HepG2 (cell line): Measurements from ENCODE around the gene RNF40. TPM values are rescaled to one million over a fixed set of nuclear protein-coding genes. Genes with fewer than 3 reads are reported as not detected.

Experiments
- ATAC-seq: fragments of 200-7000 bp; cut with Tn5 transposase; 3 replicates; pipeline ENCODE4 v1.9.1; 2020; ENCODE audit warnings: mild to moderate bottlenecking, moderate library complexity
- BruUV-seq: library from RNA; stranded (reverse); fragments of 400-500 nt; replicated peaks from 2 replicates; lab custom pipeline; 2021; lab: Mats Ljungman, UMichigan
- CTCF ChIA-PET: fragments of 300-600 bp; formaldehyde crosslinking; extraction: SDS; loops from one replicate; lab custom pipeline; 2021; ENCODE audit warnings: low total read pairs, inconsistent platforms, low intra/inter-chr PET ratio; lab: Yijun Ruan, JAX
- POLR2A ChIA-PET: fragments of 350-600 bp; sonication (Branson Sonifier 250); formaldehyde crosslinking; loops from one replicate; lab custom pipeline; 2020; ENCODE audit warnings: antibody characterized with exemption, inconsistent platforms; lab: Yijun Ruan, JAX
- DNase-seq: peaks from one replicate; pipeline ENCODE4 v3.0.0-alpha.2; 2015; ENCODE audit warnings: low spot score
- FAIRE-seq: peaks from 3 replicates; lab custom pipeline; 2011; peaks lifted over from hg19 to GRCh38; lab: Jason Lieb, UNC
- H2AFZ ChIP-seq: one replicate; pipeline ENCODE4 v1.6.1; 2011; ENCODE audit warnings: low read length, inconsistent platforms
- H3K27ac ChIP-seq: fragments of 300-600 bp; 3 replicates; pipeline ENCODE4 v1.8.0; 2011; ENCODE audit warnings: mixed run types, mild to moderate bottlenecking, mixed read lengths, low read length, inconsistent platforms; ENCODE audit not compliant: insufficient read depth; ENCODE audit errors: extremely low read length
- H3K27me3 ChIP-seq, 2 experiments: fragments of 200-600 bp in 1 of 2; 2 replicates in 1 of 2; 3 replicates in 1 of 2; pipeline versions ENCODE4 v1.6.0 to v1.8.0; 2011; ENCODE audit warnings: low read length in 2 of 2, mild to moderate bottlenecking in 2 of 2, moderate library complexity in 2 of 2, inconsistent platforms in 1 of 2; ENCODE audit not compliant: insufficient read depth in 2 of 2, control insufficient read depth in 1 of 2
- H3K36me3 ChIP-seq, 2 experiments: fragments of 200-600 bp in 1 of 2; replicated peaks in 1 of 2; 2 replicates in 1 of 2; 3 replicates in 1 of 2; pipeline versions ENCODE4 v1.5.1 to v1.8.0; 2011; ENCODE audit warnings: low read length in 2 of 2, inconsistent platforms in 1 of 2; ENCODE audit not compliant: insufficient read depth in 2 of 2, control insufficient read depth in 1 of 2
- H3K4me1 ChIP-seq: 2 replicates; pipeline ENCODE4 v1.5.1; 2012; ENCODE audit warnings: low read length, inconsistent platforms; ENCODE audit not compliant: insufficient read depth
- H3K4me2 ChIP-seq: 2 replicates; pipeline ENCODE4 v1.6.0; 2011; ENCODE audit warnings: low read depth, low read length, inconsistent platforms
- H3K4me3 ChIP-seq, 3 experiments: fragments of 200-600 bp in 1 of 3; sonication (generic), shearing (Covaris generic) in 1 of 3; replicated peaks in 1 of 3; 2 replicates each; pipeline ENCODE4 v1.5.1; 2011 to 2016; ENCODE audit warnings: low read length in 3 of 3, inconsistent platforms in 2 of 3, low read depth in 2 of 3, mild to moderate bottlenecking in 2 of 3, control low read depth in 1 of 3, mixed read lengths in 1 of 3; ENCODE audit not compliant: insufficient read depth in 1 of 3
- H3K79me2 ChIP-seq: one replicate; pipeline ENCODE4 v1.6.1; 2011; ENCODE audit warnings: low read length, inconsistent platforms; ENCODE audit not compliant: insufficient read depth
- H3K9ac ChIP-seq: 2 replicates; pipeline ENCODE4 v1.6.0; 2011; ENCODE audit warnings: mild to moderate bottlenecking, low read depth, low read length, inconsistent platforms; ENCODE audit not compliant: insufficient read depth
- H3K9me3 ChIP-seq: 2 replicates; pipeline ENCODE4 v1.5.1; 2012; ENCODE audit warnings: mild to moderate bottlenecking, low read length
- H4K20me1 ChIP-seq: 2 replicates; pipeline ENCODE4 v1.6.0; 2011; ENCODE audit warnings: inconsistent platforms, mild to moderate bottlenecking, low read length, moderate library complexity; ENCODE audit not compliant: insufficient read depth
- AGO2 ChIP-seq: fragments of 200-400 bp; formaldehyde crosslinking; optimal IDR thresholded peaks from 2 replicates; pipeline ENCODE3; 2017; ENCODE audit warnings: mild to moderate bottlenecking, low read depth, low read length, moderate library complexity
- MLLT10 ChIP-seq: sonication (generic); formaldehyde crosslinking; IDR thresholded peaks from 2 replicates; pipeline ENCODE4 v1.4.0; 2020; ENCODE audit warnings: missing genetic modification reagents
- RBFOX2 ChIP-seq: fragments of 200-400 bp; formaldehyde crosslinking; IDR thresholded peaks from 2 replicates; pipeline ENCODE4 v1.6.1; 2017; ENCODE audit warnings: low read depth, mild to moderate bottlenecking, low read length
- ZNF7 ChIP-seq: IDR thresholded peaks from 2 replicates; pipeline ENCODE4 v1.6.1; 2016; ENCODE audit warnings: missing biosample characterization, missing genetic modification reagents
- WGBS: methylation state at CpG from one replicate; pipeline ENCODE4 v1.1.6; 2017; ENCODE audit warnings: low lambda C conversion rate; 5-methylcytosine and 5-hydroxymethylcytosine counted together
- in situ Hi-C: cut with HindIII; loops from 2 replicates; pipeline ENCODE4 v1.10.0; 2017; ENCODE audit warnings: low pct_unique_long_range_greater_than_20kb; ENCODE audit not compliant: extremely low pct_ligation_motif_present
- intact Hi-C: fragments of 100-400 bp; cut with micrococcal nuclease; formaldehyde crosslinking; loops from one replicate; pipeline ENCODE4 v1.10.0; 2022; ENCODE audit not compliant: unreplicated experiment
- polyA plus RNA-seq, 8 experiments: library from polyadenylated mRNA; depleted of rRNA in 3 of 8; stranded (reverse) in 7 of 8; unstranded in 1 of 8; fragments of >200 nt; fragmentation: Illumina TruSeq in 4 of 8; extraction: Trizol in 4 of 8; gene quantifications; 2 replicates each; pipeline versions ENCODE4 v1.2.1 to v1.2.3, GENCODE V29; 2011 to 2016; ENCODE audit warnings: low read depth in 4 of 8, missing spikeins in 1 of 8, mixed read lengths in 1 of 8; ENCODE audit not compliant: insufficient read depth in 1 of 8
- total RNA-seq, 5 experiments: library from RNA; depleted of rRNA; stranded (reverse); fragments of >200 nt; fragmentation: Illumina TruSeq; extraction: Trizol; gene quantifications; 2 replicates each; pipeline ENCODE4 v1.2.3, GENCODE V29; 2016; ENCODE audit warnings: low read depth in 1 of 5
- TF ChIP-seq, protein P1 (sequence below): sonication (generic); formaldehyde crosslinking; IDR thresholded peaks from 2 replicates; pipeline ENCODE4 v1.5.0; 2020; ENCODE audit warnings: missing genetic modification reagents

The RNF40 gene
- total and polyA plus RNA-seq, 2 of the 13 experiments (the other 11 are each of a cell fraction or from before 2014, with no cell fraction given), result 84.0 to 85.6 TPM

DNA sequence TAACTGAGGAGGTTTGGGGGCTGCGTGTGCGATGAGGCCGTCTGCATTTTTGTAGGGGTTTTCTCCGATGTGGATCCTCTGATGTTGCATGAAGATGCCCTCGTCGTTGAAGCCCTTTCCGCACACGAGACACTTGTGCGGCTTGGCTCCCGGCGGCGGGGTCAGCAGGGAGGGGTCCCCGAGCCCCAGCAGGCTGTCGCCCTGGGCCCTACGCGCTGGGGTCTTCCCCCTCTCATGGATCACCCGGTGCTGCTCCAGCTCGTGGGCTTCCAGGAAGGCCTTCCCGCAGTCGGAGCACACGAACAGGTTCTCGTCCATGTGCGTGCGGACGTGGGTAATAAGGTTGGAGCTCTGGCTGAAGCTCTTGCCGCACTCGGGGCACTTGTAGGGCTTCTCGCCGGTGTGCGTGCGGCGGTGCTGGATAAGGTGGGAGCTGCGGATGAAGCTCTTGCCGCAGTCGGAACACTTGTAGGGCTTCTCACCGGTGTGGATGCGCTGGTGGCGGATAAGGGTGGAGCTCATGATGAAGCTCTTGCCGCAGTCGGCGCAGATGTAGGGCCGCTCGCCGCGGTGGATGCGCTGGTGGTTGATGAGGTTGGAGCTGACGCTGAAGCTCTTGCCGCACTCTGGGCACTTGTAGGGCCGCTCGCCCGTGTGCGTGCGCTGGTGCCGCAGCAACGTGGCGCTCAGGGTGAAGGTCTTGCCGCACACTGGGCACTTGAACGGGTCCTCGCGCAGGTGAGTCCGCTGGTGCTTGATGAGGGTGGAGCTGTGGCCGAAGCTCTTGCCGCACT, 20.6 kb downstream of the RNF40 start (continued):
- 0 out of 2 replicates have a peak, but pooled peaks have one; percentile 44 for TF ChIP-seq MLLT10 (CRISPR knock-in tag)

DNA sequence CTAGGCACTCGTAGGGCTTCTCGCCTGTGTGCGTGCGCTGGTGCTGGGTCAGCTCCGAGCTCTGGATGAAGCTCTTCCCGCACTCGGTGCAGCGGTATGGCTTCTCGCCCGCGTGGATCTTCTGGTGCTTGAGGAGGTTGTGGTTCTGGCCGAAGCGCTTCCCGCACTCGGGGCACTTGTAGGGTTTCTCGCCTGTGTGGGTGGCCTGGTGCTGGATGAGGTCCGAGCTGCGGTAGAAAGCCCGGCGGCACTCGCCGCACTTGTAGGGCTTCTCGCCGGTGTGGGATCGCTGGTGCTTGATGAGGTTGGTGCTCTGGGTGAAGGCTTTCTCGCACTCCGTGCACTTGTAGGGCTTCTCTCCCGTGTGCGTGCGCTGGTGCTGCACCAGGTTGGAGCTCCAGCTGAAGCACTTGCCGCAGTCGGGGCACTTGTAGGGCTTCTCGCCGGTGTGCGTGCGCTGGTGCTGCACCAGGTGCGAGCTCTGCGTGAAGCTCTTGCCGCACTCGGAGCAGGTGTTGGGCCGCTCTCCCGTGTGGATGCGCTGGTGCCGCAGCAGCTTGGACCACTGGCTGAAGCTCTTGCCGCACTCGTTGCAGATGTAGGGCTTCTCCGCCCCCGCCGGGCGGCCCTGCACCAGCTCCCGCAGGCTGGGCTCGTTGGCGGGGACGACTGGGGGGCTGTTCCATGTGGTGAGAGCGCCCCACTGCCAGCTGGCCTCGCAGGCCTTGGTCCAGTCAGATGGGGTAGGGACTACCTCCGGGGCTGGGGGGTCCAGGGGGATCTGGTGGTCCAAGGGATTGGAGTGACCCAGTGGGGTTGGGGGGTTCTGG, 21.4 kb downstream of the RNF40 start:
- 97% methylated on average over 28 of the region's 57 CpGs for WGBS
- in situ Hi-C loops, result no loop called here

More for the DNA sequence above, 21.4 kb downstream of the RNF40 start:
- ATAC-seq (no peak), DNase-seq (no peak), FAIRE-seq (no peak)
- Histone ChIP-seq H3K27me3 (no peaks in the 10 kb centered on the region; a peak in 1 of 5 replicates), H3K9me3 (no peaks in the 10 kb centered on the region), H4K20me1 (no peaks in the 10 kb centered on the region; the same call in 1 of the 2 replicates), H3K4me2 (no peak overlapping the region), H3K4me1 (peaks cover 26% of the 10 kb centered on the region), H3K27ac (no peak overlapping the region), H3K79me2 (peaks cover 29% of the 10 kb centered on the region), H3K9ac (no peak overlapping the region), H3K4me3 (no peak overlapping the region), H3K36me3 (peaks cover 19 to 29% of the 10 kb centered on the region in 2 experiments), H2AFZ (no peak overlapping the region)
- ChIA-PET POLR2A (interaction anchor here (0.8 to 4.2 kb wide), 4 partner anchors 9 to 31 kb away, joined by 3 to 30 read pairs (median 6); no protein-coding TSS in a partner anchor), CTCF (no interaction called here)
- TF ChIP-seq AGO2 (peak; percentile 84), RBFOX2 (peak; percentile 62), ZNF7 (CRISPR knock-in tag) (no peak)
- TF ChIP-seq, protein P1, sequence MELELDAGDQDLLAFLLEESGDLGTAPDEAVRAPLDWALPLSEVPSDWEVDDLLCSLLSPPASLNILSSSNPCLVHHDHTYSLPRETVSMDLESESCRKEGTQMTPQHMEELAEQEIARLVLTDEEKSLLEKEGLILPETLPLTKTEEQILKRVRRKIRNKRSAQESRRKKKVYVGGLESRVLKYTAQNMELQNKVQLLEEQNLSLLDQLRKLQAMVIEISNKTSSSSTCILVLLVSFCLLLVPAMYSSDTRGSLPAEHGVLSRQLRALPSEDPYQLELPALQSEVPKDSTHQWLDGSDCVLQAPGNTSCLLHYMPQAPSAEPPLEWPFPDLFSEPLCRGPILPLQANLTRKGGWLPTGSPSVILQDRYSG, result no peak
- no TSS peak for BruUV-seq
- intact Hi-C loops, result no loop called here
